Measurements from ENCODE around the gene ALX4. TPM values are rescaled to one million over a fixed set of nuclear protein-coding genes. Genes with fewer than 3 reads are reported as not detected.

The ALX4 gene
- total and polyA plus RNA-seq, 9 of the 15 experiments (the other 6 are each of a cell fraction or from before 2014, with no cell fraction given) = 0.07 to 1.2 (median 0.33) TPM

GRCh38 chr11:44256673-44257291 lies 53.2 kb downstream of the ALX4 start (continued):
- TF ChIP-seq VEZF1 (CRISPR knock-in tag; IDR thresholded peaks at IDR 0.05) (peak; percentile 35; the same call in 1 of the 2 replicates), PHB (CRISPR knock-in tag; IDR thresholded peaks at IDR 0.05) (no peak), CXXC5 (CRISPR knock-in tag; IDR thresholded peaks at IDR 0.05) (peak; percentile 12; the same call in 1 of the 2 replicates), SIN3A (IDR thresholded peaks at IDR 0.05; ENCODE audit: borderline replicate concordance in 2 of 2, control insufficient read depth in 1 of 2, low read depth in 2 of 2, low read length in 2 of 2) (no peak), PTTG1 (tag; IDR thresholded peaks at IDR 0.05; ENCODE audit: low read depth) (peak; percentile 65; the same call in 1 of the 2 replicates), PREB (CRISPR knock-in tag; IDR thresholded peaks at IDR 0.05) (no peak), SMAD4 (CRISPR knock-in tag; conservative IDR thresholded peaks at IDR 0.05) (peak; percentile 35; the same call in 1 of the 2 replicates), HDAC3 (IDR thresholded peaks at IDR 0.05; ENCODE audit: borderline replicate concordance, partially characterized antibody) (no peak), MTA1 (IDR thresholded peaks at IDR 0.05; ENCODE audit: borderline replicate concordance) (no peak), GATA2 (CRISPR knock-in tag; IDR thresholded peaks at IDR 0.05) (no peak), ZBTB33 (CRISPR knock-in tag; IDR thresholded peaks at IDR 0.05) (no peak), ZFP36 (IDR thresholded peaks at IDR 0.05; ENCODE audit: low read depth, low read length, partially characterized antibody) (no peak), ZNF395 (CRISPR knock-in tag; IDR thresholded peaks at IDR 0.05) (0 out of 2 replicates have a peak, but pooled peaks have one; percentile 10), NFE2 (IDR thresholded peaks at IDR 0.05; ENCODE audit: low read depth) (no peak), MTA2 (IDR thresholded peaks at IDR 0.05; ENCODE audit: low read depth) (no peak), PHF21A (IDR thresholded peaks at IDR 0.05; ENCODE audit: borderline replicate concordance, low read depth) (no peak), CTCF (IDR thresholded peaks at IDR 0.05 in 2 of 3, conservative IDR thresholded peaks at IDR 0.05 in 1 of 3; ENCODE audit: insufficient read depth in 2 of 3, low read depth in 1 of 3, low read length in 3 of 3) (no peak)
